Activated CD8-positive, alpha-beta T cell treated with anti-CD3 and anti-CD28 coated beads for 36 hours (primary cell): ENCODE results near the gene KATNB1. TPM values are rescaled to one million over a fixed set of nuclear protein-coding genes. Genes with fewer than 3 reads are reported as not detected.

Experiments
- ATAC-seq: fragments of 200-7000 bp; cut with Tn5 transposase; one replicate; pipeline ENCODE4 v1.10.0; 2021; ENCODE audit warnings: mild to moderate bottlenecking, moderate library complexity
- CTCF ChIA-PET: fragments of 350-600 bp; sonication (Branson Sonifier 250); formaldehyde crosslinking; loops from one replicate; lab custom pipeline; 2021; ENCODE audit warnings: antibody characterized with exemption; lab: Charles Lee
- POLR2A ChIA-PET: fragments of 350-600 bp; sonication (Branson Sonifier 250); formaldehyde crosslinking; loops from one replicate; lab custom pipeline; 2021; ENCODE audit warnings: antibody characterized with exemption; lab: Charles Lee
- DNase-seq: peaks from one replicate; pipeline ENCODE4 v3.0.0-alpha.2; 2020
- H3K27ac Mint-ChIP-seq: one replicate; pipeline ENCODE4 v1.8.0; 2021; ENCODE audit warnings: mild to moderate bottlenecking, mixed read lengths
- H3K27me3 Mint-ChIP-seq: one replicate; pipeline ENCODE4 v1.8.0; 2021; ENCODE audit warnings: mixed read lengths
- H3K36me3 Mint-ChIP-seq: one replicate; pipeline ENCODE4 v1.8.0; 2021; ENCODE audit warnings: low read depth, mixed read lengths
- H3K4me1 Mint-ChIP-seq: one replicate; pipeline ENCODE4 v1.8.0; 2021; ENCODE audit warnings: low read depth, mixed read lengths
- H3K4me3 Mint-ChIP-seq: one replicate; pipeline ENCODE4 v1.8.0; 2021; ENCODE audit warnings: mild to moderate bottlenecking, moderate library complexity, mixed read lengths
- H3K9me3 Mint-ChIP-seq: one replicate; pipeline ENCODE4 v1.8.0; 2021; ENCODE audit warnings: mixed read lengths
- intact Hi-C: fragments of 100-400 bp; cut with micrococcal nuclease; formaldehyde crosslinking; loops from one replicate; pipeline ENCODE4 v1.10.0; 2022
- total RNA-seq, 2 experiments: library from RNA; stranded (reverse); gene quantifications; one replicate each; pipeline ENCODE4 v1.2.3, GENCODE V29; 2021
- TF ChIP-seq, protein P1 (sequence below): fragments of 200-600 bp; IDR thresholded peaks from one replicate; pipeline ENCODE4 v1.8.0; 2022; ENCODE audit warnings: antibody characterized with exemption, mild to moderate bottlenecking

Gene KATNB1
- total RNA-seq, 2 experiments from 2014 or later: 35.1 to 39.6 TPM

DNA sequence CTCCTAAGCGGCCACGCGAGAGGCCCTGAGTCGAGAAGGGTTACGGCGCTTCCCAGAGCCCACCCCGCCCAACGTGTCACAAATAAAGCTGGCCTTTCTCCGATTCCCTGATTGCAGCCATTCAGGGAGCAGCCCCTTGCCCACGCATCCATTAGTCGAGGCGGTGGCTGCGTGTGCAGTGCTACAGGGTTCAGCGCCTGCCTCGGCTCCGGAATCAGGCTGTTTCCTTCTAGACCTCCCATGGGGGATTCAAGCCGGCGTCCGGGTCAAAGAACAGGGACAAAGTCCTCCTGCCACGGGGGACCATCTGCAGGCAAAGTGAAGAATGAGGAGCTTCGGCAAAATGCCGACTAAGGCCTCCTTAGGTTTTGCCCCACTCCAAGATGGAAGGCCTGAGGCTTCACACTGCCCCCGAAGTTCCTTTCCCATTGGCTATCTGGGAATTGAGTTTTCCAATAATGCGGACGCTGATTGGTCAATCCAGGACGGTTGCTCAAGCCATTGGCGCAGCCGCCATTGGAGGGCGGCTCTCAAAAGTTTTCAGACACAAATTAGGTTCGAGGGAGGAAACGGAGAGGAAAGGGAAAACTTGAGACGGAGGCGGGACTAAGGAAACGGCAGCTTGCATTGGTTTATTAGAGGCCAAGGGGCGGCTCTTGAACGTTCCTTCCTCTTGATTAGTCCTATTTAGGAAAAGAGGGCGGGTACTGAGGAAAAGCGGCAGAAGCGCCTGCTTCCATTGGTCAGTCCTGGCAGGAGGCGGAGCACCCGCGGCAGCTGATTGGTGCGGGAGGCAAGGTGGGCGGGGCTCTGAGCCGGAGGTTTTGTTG is 430 bp upstream of the KATNB1 start:
- TF ChIP-seq, protein P1, sequence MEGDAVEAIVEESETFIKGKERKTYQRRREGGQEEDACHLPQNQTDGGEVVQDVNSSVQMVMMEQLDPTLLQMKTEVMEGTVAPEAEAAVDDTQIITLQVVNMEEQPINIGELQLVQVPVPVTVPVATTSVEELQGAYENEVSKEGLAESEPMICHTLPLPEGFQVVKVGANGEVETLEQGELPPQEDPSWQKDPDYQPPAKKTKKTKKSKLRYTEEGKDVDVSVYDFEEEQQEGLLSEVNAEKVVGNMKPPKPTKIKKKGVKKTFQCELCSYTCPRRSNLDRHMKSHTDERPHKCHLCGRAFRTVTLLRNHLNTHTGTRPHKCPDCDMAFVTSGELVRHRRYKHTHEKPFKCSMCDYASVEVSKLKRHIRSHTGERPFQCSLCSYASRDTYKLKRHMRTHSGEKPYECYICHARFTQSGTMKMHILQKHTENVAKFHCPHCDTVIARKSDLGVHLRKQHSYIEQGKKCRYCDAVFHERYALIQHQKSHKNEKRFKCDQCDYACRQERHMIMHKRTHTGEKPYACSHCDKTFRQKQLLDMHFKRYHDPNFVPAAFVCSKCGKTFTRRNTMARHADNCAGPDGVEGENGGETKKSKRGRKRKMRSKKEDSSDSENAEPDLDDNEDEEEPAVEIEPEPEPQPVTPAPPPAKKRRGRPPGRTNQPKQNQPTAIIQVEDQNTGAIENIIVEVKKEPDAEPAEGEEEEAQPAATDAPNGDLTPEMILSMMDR: no peak
- ATAC-seq: peak; percentile 93
- Mint-ChIP-seq H3K9me3 (peaks cover 8% of the 10 kb centered on the region), H3K27me3 (no peaks in the 10 kb centered on the region), H3K36me3 (peaks cover 15% of the 10 kb centered on the region), H3K4me3 (peak overlapping the region; percentile 99), H3K4me1 (peaks cover 18% of the 10 kb centered on the region), H3K27ac (peak overlapping the region; percentile 98)
- peak; percentile 99 for DNase-seq
- ChIA-PET POLR2A (interaction anchor here (0.6 to 1.9 kb wide), 11 partner anchors 8 to 565 kb away, joined by 3 to 7 read pairs (median 3); partner anchors contain the start of genes CCDC102A, CFAP20, USB1 and ZNF319), CTCF (interaction anchor here (0.7 to 5.6 kb wide), 6 partner anchors 14 to 158 kb away, joined by 3 to 27 read pairs (median 16); no protein-coding TSS in a partner anchor)
- intact Hi-C loops: loop anchor here (10.0 kb wide), 1 partner anchor 130 kb away; no protein-coding TSS in a partner anchor

DNA sequence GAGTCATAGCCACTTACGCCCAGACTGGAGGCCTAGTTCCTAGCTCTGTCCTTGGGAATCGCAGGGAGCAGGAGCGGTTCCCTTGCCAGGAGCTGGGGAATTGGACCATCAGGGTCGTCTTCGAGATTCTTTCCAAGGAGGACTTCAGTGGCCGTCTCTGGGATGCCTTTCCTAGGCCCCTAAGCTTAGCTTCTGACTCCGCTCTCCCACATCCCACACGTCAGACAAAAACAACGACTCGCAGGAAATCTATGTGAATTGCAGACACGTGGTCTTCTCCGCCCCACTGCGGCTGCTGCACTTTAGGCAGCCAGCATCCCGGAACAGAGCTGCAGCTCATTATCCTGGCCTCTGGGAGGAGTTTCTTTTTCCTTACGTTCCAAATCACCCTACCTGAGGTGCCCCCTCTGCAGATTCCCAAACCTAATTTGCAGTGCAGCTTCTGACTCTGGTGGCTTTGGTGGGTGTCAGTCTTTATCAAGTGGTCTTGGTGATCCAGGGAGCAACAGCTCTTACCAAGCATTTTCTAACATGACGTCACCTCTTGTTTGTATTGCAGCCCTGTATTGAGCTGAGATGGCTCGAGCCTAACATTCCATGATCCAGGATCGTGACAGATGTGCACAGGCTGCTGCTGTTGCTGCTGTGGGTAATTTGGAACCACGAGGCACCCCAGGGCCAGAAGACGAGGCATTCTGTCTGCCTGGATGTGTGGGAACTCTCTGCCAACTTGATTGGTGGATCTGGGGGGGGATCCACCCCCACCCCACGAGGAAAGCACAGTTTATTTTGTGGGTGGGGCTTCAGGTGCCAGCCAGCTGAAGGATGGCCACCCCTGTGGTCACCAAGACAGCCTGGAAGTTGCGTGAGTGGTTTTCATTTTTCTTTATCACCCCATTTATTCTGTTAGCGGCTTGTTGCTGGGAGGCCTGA is 1.1 kb downstream of the KATNB1 start:
- ChIA-PET CTCF (interaction anchor here (0.7 to 5.6 kb wide), 9 partner anchors 10 to 160 kb away, joined by 3 to 27 read pairs (median 6); no protein-coding TSS in a partner anchor), POLR2A (interaction anchor here (0.6 to 1.9 kb wide), 8 partner anchors 14 to 263 kb away, joined by 3 to 7 read pairs (median 3); partner anchors contain the start of genes USB1 and ZNF319)
- peaks cover 18% of the 10 kb centered on the region for H3K4me1 Mint-ChIP-seq
- ATAC-seq: no peak
- H3K27me3 Mint-ChIP-seq: no peaks in the 10 kb centered on the region
- H3K4me3 Mint-ChIP-seq: peak overlapping the region; percentile 99
- H3K9me3 Mint-ChIP-seq: peaks cover 8% of the 10 kb centered on the region
- peaks cover 15% of the 10 kb centered on the region for H3K36me3 Mint-ChIP-seq
- DNase-seq: peak; percentile 69
- intact Hi-C loops: loop anchor here (10.0 kb wide), 1 partner anchor 132 kb away; no protein-coding TSS in a partner anchor
- peak overlapping the region; percentile 98 for H3K27ac Mint-ChIP-seq
- TF ChIP-seq, protein P1: no peak

DNA sequence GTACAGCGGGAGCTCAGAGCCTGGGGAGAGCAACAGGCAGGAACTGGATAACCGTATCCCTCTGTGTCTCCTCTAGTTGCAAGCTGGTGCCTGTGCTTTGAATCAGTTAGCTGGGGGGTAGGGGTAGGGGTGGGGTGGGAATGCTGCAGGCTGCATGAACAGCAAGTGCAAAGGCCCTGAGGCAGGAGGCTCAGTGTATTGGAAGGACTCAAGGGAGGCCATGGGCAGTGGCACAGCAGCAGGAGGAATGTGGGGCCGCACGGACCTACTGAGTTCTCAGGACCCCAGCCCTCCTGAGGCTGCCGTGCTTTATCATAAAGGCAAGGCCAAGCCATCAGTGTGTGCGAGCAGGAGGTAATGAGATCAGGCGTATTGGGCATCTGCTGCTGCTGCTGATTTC is 3.3 kb downstream of the KATNB1 start:
- H3K27ac Mint-ChIP-seq: no peak overlapping the region
- ChIA-PET POLR2A (no interaction called here), CTCF (interaction anchor here (1.3 to 5.6 kb wide), 3 partner anchors 17 to 163 kb away, joined by 5 to 24 read pairs (median 6); no protein-coding TSS in a partner anchor)
- no peak overlapping the region for H3K4me3 Mint-ChIP-seq
- H3K4me1 Mint-ChIP-seq: peaks cover 15% of the 10 kb centered on the region
- intact Hi-C loops: loop anchor here (10.0 kb wide), 1 partner anchor 134 kb away; no protein-coding TSS in a partner anchor
- DNase-seq (no peak), ATAC-seq (no peak)
- H3K36me3 Mint-ChIP-seq: peaks cover 7% of the 10 kb centered on the region
- TF ChIP-seq, protein P1: no peak
- no peaks in the 10 kb centered on the region for H3K9me3 Mint-ChIP-seq
- no peaks in the 10 kb centered on the region for H3K27me3 Mint-ChIP-seq

DNA sequence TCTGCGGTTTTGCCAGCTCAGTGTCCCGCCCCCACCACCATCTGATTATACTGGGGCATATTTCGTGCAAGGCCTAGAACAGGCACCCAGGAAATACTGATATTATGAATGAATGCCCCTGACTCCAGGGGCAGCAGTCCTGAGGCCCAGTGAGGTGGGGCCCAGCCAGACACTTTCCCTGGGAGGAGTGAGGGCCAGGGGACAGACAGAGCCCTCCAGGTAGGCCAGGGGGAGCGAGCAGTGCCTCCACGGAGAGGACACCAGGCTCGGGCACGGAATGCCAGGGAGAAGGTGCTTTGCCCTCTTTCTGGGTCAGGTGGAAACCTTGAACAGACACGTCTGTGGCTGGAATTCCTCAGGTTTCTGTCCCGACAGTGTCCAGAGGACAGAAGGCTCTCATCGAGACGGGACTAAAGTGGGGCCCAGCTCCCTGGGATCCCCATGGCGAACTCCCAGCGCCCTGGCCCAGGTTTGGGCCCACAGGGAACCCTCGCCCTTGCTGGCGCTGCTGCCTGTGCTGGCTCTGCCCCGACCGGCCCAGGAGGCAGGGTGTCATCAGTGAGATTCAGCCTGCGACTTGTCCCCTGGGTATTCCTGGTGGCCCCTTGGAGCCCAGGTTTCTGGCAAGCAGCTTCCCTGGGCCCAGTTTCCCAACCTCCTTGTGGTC is 4.3 kb downstream of the KATNB1 start:
- CTCF ChIA-PET: interaction anchor here (1.6 kb wide), 1 partner anchor 164 kb away, joined by 5 read pairs; no protein-coding TSS in a partner anchor
- DNase-seq: no peak
- no peaks in the 10 kb centered on the region for H3K27me3 Mint-ChIP-seq
- H3K27ac Mint-ChIP-seq: no peak overlapping the region
- intact Hi-C loops: loop anchor here (10.0 kb wide), 1 partner anchor 135 kb away; no protein-coding TSS in a partner anchor
- POLR2A ChIA-PET: no interaction called here
- ATAC-seq: no peak
- peaks cover 15% of the 10 kb centered on the region for H3K4me1 Mint-ChIP-seq
- peaks cover 4% of the 10 kb centered on the region for H3K36me3 Mint-ChIP-seq
- no peak overlapping the region for H3K4me3 Mint-ChIP-seq
- TF ChIP-seq, protein P1: no peak
- no peaks in the 10 kb centered on the region for H3K9me3 Mint-ChIP-seq
